HG02759 (cell line): Measurements from ENCODE around the gene LRRC37A2.
"Not testable (repeated sequence)": the region's sequence is repeated elsewhere in the genome, so short reads cannot be mapped to it uniquely, and the experiment has no call there.

Experiments
- ATAC-seq: cut with Tn5 transposase; IDR thresholded peaks from one replicate; pipeline ENCODE4 v1.9.1; 2021; ENCODE audit warnings: mild to moderate bottlenecking, moderate library complexity; ENCODE audit not compliant: unreplicated experiment

LRRC37A2 gene

GRCh38 chr17:46512168-46512567 is at the start of gene LRRC37A2:
Gene LRRC37A2 (plus strand): TSS chr17:46512468. CDS start chr17:46512713, 245 bp downstream.
- ATAC-seq, result not testable (repeated sequence)

- ATAC-seq, result not testable (repeated sequence)
Observed at GRCh38 chr17:46467618-46468017, 44.6 kb upstream of the LRRC37A2 start.

DNA sequence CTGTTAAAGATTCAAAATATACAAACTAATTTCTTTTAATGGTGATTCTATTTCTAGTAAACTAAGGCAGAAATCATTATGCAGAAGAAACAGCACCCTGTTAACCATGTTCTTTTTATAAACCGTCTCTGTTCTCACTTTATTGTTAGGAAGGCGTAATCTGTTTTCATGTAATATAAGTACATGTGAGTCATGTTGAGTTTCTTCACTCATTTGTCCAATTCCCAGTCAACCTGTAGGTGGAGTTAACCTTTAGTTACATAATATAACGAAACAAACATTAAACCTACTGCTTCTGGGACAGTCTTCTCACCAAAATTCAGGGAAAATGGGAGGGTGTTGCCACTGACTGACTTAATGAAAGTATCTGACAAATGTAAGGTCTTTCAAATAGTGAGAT is 37.8 kb upstream of the LRRC37A2 start:
- not testable (repeated sequence) for ATAC-seq

GRCh38 chr17:46475583-46475982 is 36.7 kb upstream of the LRRC37A2 start:
- not testable (repeated sequence) for ATAC-seq

GRCh38 chr17:46478823-46479222 is 33.4 kb upstream of the LRRC37A2 start:
- not testable (repeated sequence) for ATAC-seq

DNA sequence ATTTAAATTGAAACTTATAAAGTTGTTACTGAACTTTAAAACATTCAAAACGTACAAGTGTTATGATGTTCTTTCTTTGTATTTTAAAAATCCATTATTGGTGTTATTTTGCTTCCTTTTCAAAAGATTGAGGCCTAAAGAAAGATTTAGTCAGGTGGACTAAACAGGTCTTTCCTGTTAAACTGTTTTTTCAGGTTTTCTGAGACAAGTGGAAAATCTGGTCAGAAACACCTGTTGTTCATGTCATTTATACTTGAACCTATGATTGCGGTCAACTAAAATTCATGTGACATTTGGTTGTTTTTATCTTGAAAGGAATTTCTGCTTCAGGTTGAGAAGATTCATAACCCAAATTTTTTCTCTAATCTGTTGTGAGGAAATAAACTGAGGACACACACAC is 31.0 kb upstream of the LRRC37A2 start:
- not testable (repeated sequence) for ATAC-seq

GRCh38 chr17:46492021-46492420 is 20.2 kb upstream of the LRRC37A2 start:
- not testable (repeated sequence) for ATAC-seq

DNA sequence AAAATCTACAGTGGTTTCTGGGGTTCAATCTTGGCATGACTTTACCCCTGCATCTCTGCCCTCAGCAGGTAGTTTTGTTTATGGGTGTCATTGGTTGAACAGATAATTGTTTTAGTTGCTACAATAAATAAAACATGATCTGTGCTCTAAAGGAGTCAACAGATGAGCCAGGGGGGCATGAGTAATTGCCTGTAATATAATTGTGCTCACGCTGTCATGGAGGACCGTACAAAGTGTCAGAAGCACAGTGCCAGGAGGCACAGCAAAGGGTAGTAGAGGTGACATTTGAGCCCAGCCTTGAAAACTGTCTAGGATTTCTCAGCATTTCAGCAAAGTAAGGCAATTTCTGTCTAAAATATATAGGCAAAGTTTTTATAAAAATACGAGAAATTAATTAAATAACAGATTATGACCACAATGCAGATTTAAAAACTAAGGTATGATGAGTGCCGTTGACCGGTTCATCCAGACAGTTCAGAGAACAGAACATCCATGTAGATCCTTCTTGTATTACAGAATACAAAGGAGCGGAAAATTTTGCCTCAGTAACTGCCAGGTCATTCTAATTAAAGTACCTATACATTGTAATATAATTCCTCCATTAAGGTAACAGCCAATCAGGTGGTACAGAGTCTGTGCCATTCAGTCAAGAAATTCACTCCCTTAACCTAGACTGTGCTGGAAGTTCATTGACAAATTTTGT is 12.7 kb upstream of the LRRC37A2 start:
- ATAC-seq, result not testable (repeated sequence)

DNA sequence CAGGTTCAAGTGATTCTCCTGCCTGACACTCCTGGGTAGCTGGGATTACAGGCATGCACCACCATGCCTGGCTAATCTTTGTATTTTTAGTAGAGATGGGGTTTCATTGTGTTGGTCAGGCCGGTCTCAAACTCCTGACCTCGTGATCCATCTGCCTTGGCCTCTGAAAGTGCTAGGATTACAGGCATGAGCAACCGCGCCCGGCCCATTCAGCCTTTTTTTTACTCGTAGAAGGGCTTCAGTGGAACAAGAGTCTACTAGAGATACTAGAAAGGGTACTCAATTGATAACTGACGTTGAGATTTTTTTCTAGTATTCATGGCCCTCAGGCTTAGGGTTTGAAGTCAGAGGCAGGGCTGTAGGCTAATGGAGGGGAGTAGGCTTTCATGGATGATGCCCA is 6.4 kb upstream of the LRRC37A2 start:
- not testable (repeated sequence) for ATAC-seq

DNA sequence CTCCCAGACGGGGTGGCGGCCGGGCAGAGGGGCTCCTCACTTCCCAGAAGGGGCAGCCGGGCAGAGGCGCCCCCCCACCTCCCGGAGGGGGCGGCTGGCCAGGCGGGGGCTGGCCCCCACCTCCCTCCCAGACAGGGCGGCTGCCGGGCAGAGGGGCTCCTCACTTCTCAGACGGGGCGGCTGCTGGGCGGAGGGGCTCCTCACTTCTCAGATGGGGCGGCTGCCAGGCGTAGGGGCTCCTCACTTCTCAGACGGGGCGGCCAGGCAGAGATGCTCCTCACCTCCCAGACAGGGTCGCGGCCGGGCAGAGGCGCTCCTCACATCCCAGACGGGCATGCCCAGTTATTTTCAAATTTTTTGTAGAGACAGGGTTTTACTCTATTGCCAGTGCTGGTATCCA is 22.4 kb downstream of the LRRC37A2 start:
- not testable (repeated sequence) for ATAC-seq

DNA sequence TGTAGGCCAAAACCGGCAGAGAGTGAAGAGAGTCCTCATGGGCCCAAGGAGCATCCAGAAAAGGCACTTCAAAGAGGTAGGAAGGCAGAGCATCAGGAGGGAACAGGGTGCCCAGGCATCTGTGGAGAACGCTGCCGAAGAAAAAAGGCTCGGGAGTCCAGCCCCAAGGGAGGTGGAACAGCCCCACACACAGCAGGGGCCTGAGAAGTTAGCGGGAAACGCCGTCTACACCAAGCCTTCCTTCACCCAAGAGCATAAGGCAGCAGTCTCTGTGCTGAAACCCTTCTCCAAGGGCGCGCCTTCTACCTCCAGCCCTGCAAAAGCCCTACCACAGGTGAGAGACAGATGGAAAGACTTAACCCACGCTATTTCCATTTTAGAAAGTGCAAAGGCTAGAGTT is 36.3 kb downstream of the LRRC37A2 start:
- ATAC-seq, result not testable (repeated sequence)

DNA sequence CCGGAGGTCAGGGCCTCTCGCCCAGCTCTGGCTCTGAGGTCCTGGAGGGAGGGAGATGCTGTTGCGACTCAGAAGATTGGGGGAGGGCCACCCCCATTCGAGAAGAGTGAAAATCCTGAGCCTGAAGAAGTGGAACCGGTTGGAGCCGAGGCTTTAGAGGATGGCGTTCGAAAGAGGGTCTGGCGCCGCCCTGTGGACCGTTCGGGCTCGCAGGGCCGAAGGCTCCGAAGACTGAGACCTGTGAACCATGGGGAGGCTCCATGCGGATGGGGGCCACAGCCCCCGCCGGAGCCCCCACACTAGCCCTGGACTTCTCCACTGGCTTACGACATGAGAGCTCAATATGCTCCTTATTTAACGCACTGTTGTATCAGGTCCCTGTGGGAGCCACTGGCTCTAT is 46.9 kb downstream of the LRRC37A2 start:
- ATAC-seq, result not testable (repeated sequence)

GRCh38 chr17:46560048-46560447 is 47.8 kb downstream of the LRRC37A2 start:
- not testable (repeated sequence) for ATAC-seq

DNA sequence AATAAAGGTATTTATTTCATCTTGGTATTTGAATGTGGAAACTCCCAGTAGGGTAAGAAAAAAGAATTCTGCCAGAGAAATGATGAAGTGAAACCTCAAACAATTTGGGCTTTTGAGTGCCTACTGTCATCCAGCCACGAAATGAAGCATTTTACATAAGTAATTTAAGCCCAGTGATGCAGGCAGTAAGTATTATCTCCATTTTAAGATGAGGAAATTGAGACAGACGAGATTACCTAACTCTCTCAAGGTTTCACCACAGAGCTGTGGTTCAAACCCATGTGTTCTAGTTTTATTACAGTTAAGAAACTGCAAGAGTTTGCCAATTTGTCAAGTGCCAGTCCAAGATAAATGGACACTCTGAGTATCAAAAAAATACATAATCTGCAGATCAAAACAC is 54.0 kb downstream of the LRRC37A2 start:
- not testable (repeated sequence) for ATAC-seq

- not testable (repeated sequence) for ATAC-seq
Observed at GRCh38 chr17:46566980-46567379, 54.7 kb downstream of the LRRC37A2 start.

- not testable (repeated sequence) for ATAC-seq
Observed at GRCh38 chr17:46571796-46572195, 59.5 kb downstream of the LRRC37A2 start.

DNA sequence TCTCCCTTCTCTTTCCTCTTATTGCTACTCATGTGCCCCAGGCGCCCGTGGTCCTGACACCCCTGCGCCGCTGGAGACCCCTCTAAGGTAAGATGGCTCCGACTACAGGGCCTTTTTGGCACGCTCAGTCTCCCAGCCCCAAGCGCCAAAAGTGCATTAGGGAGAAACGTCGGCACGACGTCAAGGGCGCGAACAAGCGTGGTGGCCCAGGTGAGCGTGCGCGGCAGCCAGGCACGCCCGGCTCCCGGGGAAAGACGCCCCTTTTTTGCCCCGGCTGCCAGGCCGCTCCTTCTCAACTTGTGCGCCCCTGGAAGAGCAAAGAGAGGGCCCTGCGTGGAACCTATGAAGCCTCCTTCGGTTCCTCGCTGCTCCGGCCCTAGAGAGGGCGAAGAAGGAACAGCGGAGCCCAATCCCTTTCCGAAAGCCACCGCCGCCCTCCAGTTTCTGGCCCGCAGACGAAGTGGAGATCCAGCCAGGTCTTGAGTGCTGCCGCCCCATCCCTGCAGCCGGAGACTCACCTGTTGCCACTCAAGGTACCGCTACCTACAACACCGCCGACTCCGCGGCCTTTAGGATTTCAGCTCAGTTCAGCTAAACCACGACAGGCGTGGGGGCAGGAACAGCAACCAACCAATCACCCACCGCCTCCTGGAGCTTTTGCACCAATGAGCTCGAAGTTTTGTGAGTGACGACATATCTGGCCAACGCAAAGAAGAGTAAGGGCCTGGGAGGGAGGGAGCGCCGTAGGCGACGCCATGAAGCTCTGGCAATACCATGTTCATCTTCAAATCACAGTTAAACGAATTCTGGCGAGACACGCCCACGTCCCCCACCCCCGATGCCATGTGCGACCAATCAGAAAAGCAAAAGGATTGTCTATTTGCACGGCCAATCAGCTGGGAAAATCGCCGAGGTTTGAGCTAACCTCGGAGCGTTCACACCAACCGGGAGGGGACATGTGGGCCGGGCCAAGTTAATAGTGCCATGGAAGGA is 67.1 kb downstream of the LRRC37A2 start, which contains the start of gene ARL17A:
Gene ARL17A (minus strand): TSS at position 609 of the 993 bp plus-strand sequence. CDS start 3,369 bp downstream, outside the sequence.
- ATAC-seq, result peak; percentile 99

GRCh38 chr17:46580082-46580481 is 67.8 kb downstream of the LRRC37A2 start:
- not testable (repeated sequence) for ATAC-seq

DNA sequence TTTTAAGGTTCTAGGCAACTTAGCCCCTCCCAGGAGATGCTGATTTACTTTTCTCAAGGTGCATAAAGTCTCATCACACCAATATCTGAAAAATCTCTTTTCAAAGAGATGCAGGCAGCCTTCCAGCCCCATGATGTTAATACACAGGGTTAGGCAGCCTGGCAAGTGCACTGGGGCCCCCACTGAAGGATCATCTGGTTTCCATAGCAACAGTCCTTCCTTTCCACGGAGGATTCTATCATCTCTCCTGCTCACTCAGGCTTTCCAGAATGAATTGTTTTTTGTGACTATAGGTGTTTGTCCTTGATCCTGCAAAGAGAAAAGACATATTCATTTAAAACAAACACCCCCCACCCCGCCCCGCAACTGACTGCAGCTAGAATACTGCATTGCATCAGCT is 73.2 kb downstream of the LRRC37A2 start:
- ATAC-seq, result not testable (repeated sequence)

DNA sequence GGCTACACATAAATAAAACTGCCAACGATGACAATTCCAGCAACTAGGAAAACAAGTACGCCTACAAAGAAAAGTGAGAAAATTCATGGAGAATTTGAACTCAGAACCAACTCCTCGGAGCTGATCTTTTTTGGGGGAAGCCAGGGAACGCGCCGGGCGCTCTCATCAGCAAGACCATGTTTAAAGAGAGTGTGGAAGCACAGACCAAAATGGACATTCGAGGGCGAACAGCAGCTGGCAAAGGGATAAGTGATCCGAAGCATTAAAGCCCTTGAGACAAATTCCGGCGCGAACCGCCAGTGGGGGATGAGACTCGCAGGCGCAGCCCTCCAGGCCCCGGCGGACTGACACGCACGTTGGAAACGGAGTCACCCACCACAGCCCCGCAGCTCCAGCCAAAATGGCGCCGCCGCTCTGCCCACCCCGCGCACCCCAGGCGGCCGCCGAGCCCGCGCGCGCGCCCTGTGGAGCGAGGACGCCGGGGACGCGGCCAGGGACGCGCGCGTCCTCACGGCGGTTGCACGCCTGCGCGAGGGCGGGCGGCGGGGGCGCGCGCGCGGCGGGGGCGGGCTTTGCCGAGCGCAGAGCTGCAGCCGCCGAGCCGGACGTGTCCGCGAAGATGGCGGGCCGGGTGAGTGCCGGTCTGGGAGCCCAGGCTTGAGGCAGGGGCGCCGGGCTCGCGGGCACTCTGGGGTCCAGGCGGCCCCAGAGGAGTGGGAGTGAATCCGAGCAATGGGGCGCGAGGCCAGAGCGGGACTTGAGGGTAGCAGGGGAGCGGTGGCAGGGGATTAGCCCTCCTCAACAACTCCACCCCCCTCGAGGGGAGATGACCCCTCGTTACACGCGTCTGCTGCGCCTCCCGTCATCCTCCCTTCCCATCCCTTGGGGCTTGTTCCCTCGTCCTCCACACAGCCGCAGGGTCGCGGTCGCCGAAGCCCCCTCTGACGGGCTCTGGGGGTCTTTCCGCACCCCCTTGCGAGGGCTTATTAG is 78.2 kb downstream of the LRRC37A2 start, which contains the start of gene NSF:
Gene NSF (plus strand): TSS at position 513 of the 990 bp plus-strand sequence. CDS start 107 bp downstream, at position 620.
- ATAC-seq, result peak; percentile 88
